SU-DHL-6 (cell line): ENCODE data around the gene P2RY8.
A peak's percentile ranks its signal among the peaks of the same experiment; 100 is the strongest.

Experiments used
- H2AFZ ChIP-seq: fragments of 200-600 bp; sonication (generic); 2 replicates; pipeline ENCODE4 v1.6.1; 2014; ENCODE audit warnings: low read depth, mild to moderate bottlenecking, moderate library complexity, mixed read lengths, antibody characterized with exemption, low read length; ENCODE audit not compliant: severe bottlenecking
- H3F3A ChIP-seq: fragments of 200-600 bp; shearing (Covaris generic); 2 replicates; pipeline ENCODE4 v1.6.0; 2016; ENCODE audit warnings: antibody characterized with exemption, mild to moderate bottlenecking; ENCODE audit not compliant: insufficient read depth
- H3K27ac ChIP-seq: fragments of 200-600 bp; sonication (generic); 2 replicates; pipeline ENCODE4 v1.5.1; 2016; ENCODE audit warnings: low read depth, mild to moderate bottlenecking, low read length, moderate library complexity, mixed read lengths
- H3K27me3 ChIP-seq: fragments of 200-600 bp; sonication (generic), shearing (Covaris generic); 2 replicates; pipeline ENCODE4 v1.6.0; 2014; ENCODE audit warnings: mild to moderate bottlenecking, low read length
- H3K36me3 ChIP-seq: fragments of 200-600 bp; sonication (generic); 2 replicates; pipeline ENCODE4 v1.6.1; 2014; ENCODE audit warnings: mild to moderate bottlenecking, low read length, mixed read lengths
- H3K4me2 ChIP-seq: fragments of 300-600, 200-600 bp; shearing (Covaris generic), sonication (generic); 2 replicates; pipeline ENCODE4 v1.6.0; 2014; ENCODE audit warnings: low read length, low read depth, mild to moderate bottlenecking; ENCODE audit not compliant: poor library complexity, severe bottlenecking
- H3K4me3 ChIP-seq: fragments of 200-600 bp; sonication (generic); 2 replicates; pipeline ENCODE4 v1.5.1; 2014; ENCODE audit warnings: antibody characterized with exemption, low read length, mild to moderate bottlenecking, mixed read lengths; ENCODE audit not compliant: insufficient read depth, poor library complexity, severe bottlenecking
- H3K79me2 ChIP-seq: fragments of 200-600 bp; sonication (generic); 2 replicates; pipeline ENCODE4 v1.6.1; 2014; ENCODE audit warnings: mild to moderate bottlenecking, low read length, moderate library complexity; ENCODE audit not compliant: insufficient read depth
- H3K9ac ChIP-seq: fragments of 200-600 bp; sonication (generic); 2 replicates; pipeline ENCODE4 v1.7.0; 2014; ENCODE audit warnings: mild to moderate bottlenecking, low read length
- H3K9me2 ChIP-seq: fragments of 200-600 bp; sonication (generic); replicated peaks from 2 replicates; pipeline ENCODE4 v1.6.1; 2014; ENCODE audit warnings: low read length; ENCODE audit not compliant: insufficient read depth
- H3K9me3 ChIP-seq: fragments of 200-600 bp; sonication (generic); 2 replicates; pipeline ENCODE4 v1.6.1; 2014; ENCODE audit warnings: low read length, mixed read lengths; ENCODE audit not compliant: insufficient read depth
- H4K20me1 ChIP-seq: fragments of 200-600 bp; sonication (generic); 2 replicates; pipeline ENCODE4 v1.6.1; 2014; ENCODE audit warnings: low read depth, mild to moderate bottlenecking, antibody characterized with exemption, low read length, moderate library complexity, mixed read lengths
- CTCF ChIP-seq: fragments of 200-600 bp; sonication (generic); IDR thresholded peaks from one replicate; pipeline ENCODE4 v1.5.1; 2017; ENCODE audit warnings: antibody characterized with exemption, mild to moderate bottlenecking, low read length, moderate library complexity; ENCODE audit not compliant: insufficient read depth, poor library complexity, severe bottlenecking
- EZH2phosphoT487 ChIP-seq: fragments of 200-600 bp; sonication (generic), shearing (Covaris generic); conservative IDR thresholded peaks from 2 replicates; pipeline ENCODE4 v1.6.1; 2018; ENCODE audit warnings: mild to moderate bottlenecking, antibody characterized with exemption, low read length, moderate library complexity, mixed read lengths

P2RY8 gene

GRCh38 chrX:1462596-1463251, 74.3 kb downstream of the P2RY8 start:
- Histone ChIP-seq H3K4me3 (no peak overlapping the region), H3K27me3 (no peaks in the 10 kb centered on the region), H2AFZ (no peak overlapping the region), H3K79me2 (peaks cover 8% of the 10 kb centered on the region; the same call in 1 of the 2 replicates), H3K27ac (peak overlapping the region; percentile 45), H3K9me2 (no peaks in the 10 kb centered on the region), H3K9me3 (no peaks in the 10 kb centered on the region), H3K4me2 (no peak overlapping the region), H4K20me1 (no peaks in the 10 kb centered on the region), H3K9ac (no peak overlapping the region), H3K36me3 (no peaks in the 10 kb centered on the region), H3F3A (peaks cover 30% of the 10 kb centered on the region)
- TF ChIP-seq CTCF (no peak), EZH2phosphoT487 (no peak)

GRCh38 chrX:1462110-1462509, 74.9 kb downstream of the P2RY8 start:
- H3K36me3 ChIP-seq, result no peaks in the 10 kb centered on the region

GRCh38 chrX:1455948-1456280, 81.1 kb downstream of the P2RY8 start:
- Histone ChIP-seq H3K79me2 (peaks cover 18% of the 10 kb centered on the region), H3K36me3 (no peaks in the 10 kb centered on the region), H3F3A (peaks cover 20% of the 10 kb centered on the region), H3K27me3 (no peaks in the 10 kb centered on the region), H3K4me3 (no peak overlapping the region), H2AFZ (no peak overlapping the region), H3K9ac (peak overlapping the region; percentile 28; the same call in 1 of the 2 replicates), H3K9me2 (no peaks in the 10 kb centered on the region), H3K4me2 (no peak overlapping the region), H3K9me3 (no peaks in the 10 kb centered on the region), H4K20me1 (no peaks in the 10 kb centered on the region), H3K27ac (peak overlapping the region; percentile 81)
- TF ChIP-seq EZH2phosphoT487 (no peak), CTCF (no peak)

More at GRCh38 chrX:1462110-1462509, 74.9 kb downstream of the P2RY8 start:
- no peak overlapping the region for H3K4me3 ChIP-seq
- H3K27ac ChIP-seq, result peak overlapping the region; percentile 45; the same call in 1 of the 2 replicates
- peaks cover 28% of the 10 kb centered on the region for H3F3A ChIP-seq
- H3K9me3 ChIP-seq, result no peaks in the 10 kb centered on the region
- H3K27me3 ChIP-seq, result no peaks in the 10 kb centered on the region
- no peak for TF ChIP-seq EZH2phosphoT487
- no peak for TF ChIP-seq CTCF
- no peaks in the 10 kb centered on the region for H4K20me1 ChIP-seq
- H2AFZ ChIP-seq, result no peak overlapping the region
- no peak overlapping the region for H3K4me2 ChIP-seq
- H3K9ac ChIP-seq, result no peak overlapping the region
- 0 out of 2 replicates have a peak, but pooled peaks cover 3% of the 10 kb centered on the region for H3K79me2 ChIP-seq
- H3K9me2 ChIP-seq, result no peaks in the 10 kb centered on the region
